Right hindlimb (tissue), 1 donor: ENCODE data around the gene TAAR6.
"Not testable (repeated sequence)": the region's sequence is repeated elsewhere in the genome, so short reads cannot be mapped to it uniquely, and the experiment has no call there.

Experiments used
- DNase-seq: peaks from one replicate; pipeline ENCODE4 v3.0.0-alpha.2; 2018

The TAAR6 gene

GRCh38 chr6:132592855-132593254 is 22.7 kb downstream of the TAAR6 start:
- DNase-seq, result no peak

GRCh38 chr6:132596201-132596600 is 26.1 kb downstream of the TAAR6 start:
- no peak for DNase-seq

- DNase-seq, result no peak
Observed at GRCh38 chr6:132598473-132598872, 28.4 kb downstream of the TAAR6 start.

GRCh38 chr6:132600900-132601299 is 30.8 kb downstream of the TAAR6 start:
- not testable (repeated sequence) for DNase-seq

GRCh38 chr6:132604635-132605152 is 34.6 kb downstream of the TAAR6 start:
- no peak for DNase-seq

GRCh38 chr6:132607544-132608233 is 37.6 kb downstream of the TAAR6 start:
- no peak for DNase-seq

GRCh38 chr6:132611616-132612015 is 41.5 kb downstream of the TAAR6 start:
- DNase-seq, result no peak

- DNase-seq, result no peak
Observed at GRCh38 chr6:132612449-132613108, 42.5 kb downstream of the TAAR6 start.

- no peak for DNase-seq
Observed at GRCh38 chr6:132614554-132614953, 44.4 kb downstream of the TAAR6 start.

- DNase-seq, result no peak
Observed at GRCh38 chr6:132616677-132617076, 46.6 kb downstream of the TAAR6 start.
